Spleen (tissue), 11 donors: ENCODE data around the gene LRRC75A. TPM values are rescaled to one million over a fixed set of nuclear protein-coding genes. Genes with fewer than 3 reads are reported as not detected.

Source experiments
- DNase-seq: peaks from one replicate; pipeline ENCODE4 v3.0.0-alpha.2; 2020
- H3K27ac ChIP-seq, 8 donors: fragments of 200-600 bp; sonication (generic) in 7 of 8; 1 replicate in 4 of 8; 2 replicates in 4 of 8; pipeline versions ENCODE4 v1.5.0 to v1.8.0; 2016 to 2021; ENCODE audit warnings: inconsistent platforms in 4 of 8, mild to moderate bottlenecking in 4 of 8, moderate library complexity in 1 of 8
- H3K27me3 ChIP-seq, 7 donors: fragments of 200-600 bp; sonication (generic) in 6 of 7; replicated peaks in 1 of 7; 1 replicate in 4 of 7; 2 replicates in 3 of 7; pipeline versions ENCODE4 v1.5.0 to v1.8.0; 2016 to 2021; ENCODE audit warnings: inconsistent platforms in 3 of 7, mild to moderate bottlenecking in 1 of 7
- H3K36me3 ChIP-seq, 6 donors: fragments of 200-600 bp; sonication (generic) in 5 of 6; 1 replicate in 4 of 6; 2 replicates in 2 of 6; pipeline versions ENCODE4 v1.5.0 to v1.8.0; 2016 to 2021; ENCODE audit warnings: inconsistent platforms in 2 of 6
- H3K4me1 ChIP-seq, 6 donors: fragments of 200-600 bp; sonication (generic) in 5 of 6; 1 replicate in 3 of 6; 2 replicates in 3 of 6; pipeline versions ENCODE4 v1.5.0 to v1.8.0; 2016 to 2021; ENCODE audit warnings: inconsistent platforms in 3 of 6
- H3K4me3 ChIP-seq, 8 donors: fragments of 200-600 bp; sonication (generic) in 7 of 8; 1 replicate in 4 of 8; 2 replicates in 4 of 8; pipeline versions ENCODE4 v1.5.0 to v1.8.0; 2016 to 2021; ENCODE audit warnings: inconsistent platforms in 4 of 8, mild to moderate bottlenecking in 4 of 8, moderate library complexity in 2 of 8
- H3K9me3 ChIP-seq, 8 donors: fragments of 200-600 bp; sonication (generic) in 7 of 8; 1 replicate in 4 of 8; 2 replicates in 4 of 8; pipeline versions ENCODE4 v1.5.0 to v1.8.0; 2016 to 2021; ENCODE audit warnings: inconsistent platforms in 4 of 8
- POLR2A ChIP-seq, 3 donors: fragments of 450-650 bp; IDR thresholded peaks; one replicate each; pipeline ENCODE4 v1.5.1; 2017; ENCODE audit warnings: antibody characterized with exemption in 3 of 3, mild to moderate bottlenecking in 1 of 3
- POLR2AphosphoS5 ChIP-seq, 3 donors: sonication (generic); formaldehyde crosslinking; IDR thresholded peaks; one replicate each; pipeline ENCODE4 v1.5.1; 2017; ENCODE audit warnings: antibody characterized with exemption in 3 of 3
- WGBS, 5 donors: extraction: QIAGEN DNeasy Blood & Tissue Kit in 3 of 5; methylation state at CpG; one replicate each; pipeline versions ENCODE4 v1.1.5 to v1.1.7; 2013 to 2018; 5-methylcytosine and 5-hydroxymethylcytosine counted together
- intact Hi-C: fragments of 100-400 bp; cut with DNase I; formaldehyde crosslinking; loops from one replicate; pipeline ENCODE4 v1.15.0; 2023; ENCODE audit warnings: low total_unique reads
- polyA plus RNA-seq, 3 donors: library from polyadenylated mRNA; stranded (reverse); fragments of 200-250 nt; gene quantifications; one replicate each; pipeline ENCODE4 v1.2.1, GENCODE V29; 2013
- total RNA-seq, 7 donors: library from RNA; depleted of rRNA in 3 of 7; stranded (reverse); fragments of >200 nt in 3 of 7; fragmentation: NEBNext Ultra II Directional in 4 of 7; extraction: Animal tissue kit (Norgen Biotek cat#: 25700) in 4 of 7; gene quantifications; one replicate each; pipeline versions ENCODE4 v1.1.0 to v1.2.1, GENCODE V29; 2016 to 2021
- TF ChIP-seq, protein P1 (sequence below), 11 experiments: fragments of 200-600 bp in 7 of 11; fragments of 450-650 bp in 4 of 11; sonication (generic) in 4 of 11; IDR thresholded peaks in 8 of 11; conservative IDR thresholded peaks in 3 of 11; 1 replicate in 7 of 11; 2 replicates in 4 of 11; pipeline versions ENCODE4 v1.4.0 to v1.8.0; 2016 to 2021; ENCODE audit warnings: antibody characterized with exemption in 11 of 11, inconsistent platforms in 4 of 11, mild to moderate bottlenecking in 1 of 11
- donor health status: healthy with polysubstance abuse.
- donor health status: DM: no; HTN: no; CAD: no; lungs with moderate emphysema.
- donor health status: DM: no; HTN: no; CAD: no.
- donor health status: Bipolar disorder and iron deficiency.
- donor health status: healthy.
- donor health status: DM: no; HTN: no; CAD: no.
- donor health status: DM: yes; HTN: yes; CAD: no.

LRRC75A gene
- total and polyA plus RNA-seq, 10 donors = 4.2 to 26.4 (median 19.3) TPM

DNA sequence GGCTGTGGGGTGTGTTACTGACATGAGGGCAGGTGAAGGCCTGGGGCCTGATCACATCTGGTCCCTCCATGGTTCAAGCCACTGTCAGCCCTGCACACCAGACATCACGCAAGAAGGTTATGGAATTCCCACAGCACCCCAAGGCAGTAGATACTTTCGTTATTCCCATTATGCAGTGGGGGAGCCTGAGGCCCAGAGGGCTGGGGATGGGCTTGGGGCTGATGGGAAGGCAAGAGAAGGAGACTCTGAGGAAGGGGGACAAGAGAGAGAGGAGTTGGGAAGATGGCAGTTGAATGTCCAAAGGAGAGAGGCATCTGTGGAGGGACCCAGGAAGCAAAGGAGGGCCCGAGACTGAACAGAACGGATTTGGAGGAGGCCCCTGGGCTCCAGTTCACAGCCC lies 42.0 kb downstream of the LRRC75A start:
- H3K4me1 ChIP-seq = peaks cover 0 to 49% (median 22%) of the 10 kb centered on the region in 6 donors
- H3K27ac ChIP-seq = no peak overlapping the region
- TF ChIP-seq POLR2AphosphoS5 (IDR thresholded peaks at IDR 0.05) (no peak), POLR2A (IDR thresholded peaks at IDR 0.05) (no peak)
- TF ChIP-seq, protein P1, sequence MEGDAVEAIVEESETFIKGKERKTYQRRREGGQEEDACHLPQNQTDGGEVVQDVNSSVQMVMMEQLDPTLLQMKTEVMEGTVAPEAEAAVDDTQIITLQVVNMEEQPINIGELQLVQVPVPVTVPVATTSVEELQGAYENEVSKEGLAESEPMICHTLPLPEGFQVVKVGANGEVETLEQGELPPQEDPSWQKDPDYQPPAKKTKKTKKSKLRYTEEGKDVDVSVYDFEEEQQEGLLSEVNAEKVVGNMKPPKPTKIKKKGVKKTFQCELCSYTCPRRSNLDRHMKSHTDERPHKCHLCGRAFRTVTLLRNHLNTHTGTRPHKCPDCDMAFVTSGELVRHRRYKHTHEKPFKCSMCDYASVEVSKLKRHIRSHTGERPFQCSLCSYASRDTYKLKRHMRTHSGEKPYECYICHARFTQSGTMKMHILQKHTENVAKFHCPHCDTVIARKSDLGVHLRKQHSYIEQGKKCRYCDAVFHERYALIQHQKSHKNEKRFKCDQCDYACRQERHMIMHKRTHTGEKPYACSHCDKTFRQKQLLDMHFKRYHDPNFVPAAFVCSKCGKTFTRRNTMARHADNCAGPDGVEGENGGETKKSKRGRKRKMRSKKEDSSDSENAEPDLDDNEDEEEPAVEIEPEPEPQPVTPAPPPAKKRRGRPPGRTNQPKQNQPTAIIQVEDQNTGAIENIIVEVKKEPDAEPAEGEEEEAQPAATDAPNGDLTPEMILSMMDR (IDR thresholded peaks at IDR 0.05 in 8 of 11, conservative IDR thresholded peaks at IDR 0.05 in 3 of 11) = no peak
- intact Hi-C loops = loop anchor here (5.0 kb wide), 1 partner anchor 72 kb away; no protein-coding TSS in a partner anchor
- H3K4me3 ChIP-seq = no peak overlapping the region
- DNase-seq = no peak
- 83 to 95% (median 89%) methylated on average over 4 of the region's 4 CpGs for WGBS, 5 donors
- H3K9me3 ChIP-seq = no peaks in the 10 kb centered on the region
- peaks cover 0 to 64% (median 17%) of the 10 kb centered on the region in 6 donors for H3K36me3 ChIP-seq
- H3K27me3 ChIP-seq = no peaks in the 10 kb centered on the region

DNA sequence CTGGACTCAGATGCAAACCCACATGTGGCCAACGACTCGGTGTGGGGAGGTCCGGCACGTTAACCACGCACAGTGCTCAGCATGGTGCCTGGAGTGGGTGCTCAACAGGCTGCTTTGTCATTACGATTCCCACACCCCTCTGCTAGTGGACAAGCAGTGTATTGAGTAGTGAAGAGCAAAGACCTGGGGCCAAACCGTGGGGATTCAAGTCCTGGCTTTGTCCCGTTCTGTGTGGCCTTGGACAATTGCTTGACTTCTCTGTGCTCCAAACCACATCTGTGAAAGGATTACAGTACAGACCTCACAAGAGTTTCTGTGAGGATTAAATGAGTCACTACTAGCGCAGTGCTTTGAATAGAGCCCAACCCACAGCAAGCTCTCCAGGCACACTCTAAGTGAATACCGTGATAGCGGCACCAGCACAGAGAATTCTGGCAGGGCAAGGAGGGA lies 42.8 kb downstream of the LRRC75A start:
- no peak for TF ChIP-seq POLR2A (IDR thresholded peaks at IDR 0.05)
- peak in 1 of 3 donors; percentile 36 for TF ChIP-seq POLR2AphosphoS5 (IDR thresholded peaks at IDR 0.05)
- no peak overlapping the region for H3K4me3 ChIP-seq
- peak overlapping the region in 2 of 8 donors; percentile 22 to 42 for H3K27ac ChIP-seq
- DNase-seq = no peak
- WGBS, 5 donors = 82 to 89% (median 83%) methylated on average over 9 to 11 of the region's 11 CpGs
- no peaks in the 10 kb centered on the region for H3K9me3 ChIP-seq
- no peaks in the 10 kb centered on the region for H3K27me3 ChIP-seq
- H3K4me1 ChIP-seq = peaks cover 4 to 57% (median 30%) of the 10 kb centered on the region in 6 donors
- intact Hi-C loops = no loop called here
- H3K36me3 ChIP-seq = peaks cover 0 to 73% (median 24%) of the 10 kb centered on the region in 6 donors

DNA sequence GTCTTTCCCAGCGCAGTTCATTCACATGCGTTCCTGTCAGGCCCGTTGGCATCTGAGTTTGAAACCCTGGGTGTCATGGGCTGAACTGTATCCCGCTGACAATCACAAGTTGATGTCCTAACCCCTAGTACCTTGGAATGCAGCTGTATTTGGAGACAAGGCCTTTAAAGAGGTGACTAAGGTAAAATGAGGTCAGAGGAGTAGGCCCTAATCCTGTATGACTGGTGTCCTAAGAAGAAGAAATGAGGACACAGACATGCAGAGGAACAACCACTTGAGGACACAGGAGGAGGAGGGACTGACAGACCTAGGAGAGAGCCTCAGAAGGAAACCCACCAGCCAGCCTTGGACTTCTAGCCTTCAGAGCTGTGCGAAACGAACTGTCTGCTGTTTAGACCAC lies 43.5 kb downstream of the LRRC75A start:
- intact Hi-C loops = no loop called here
- H3K9me3 ChIP-seq = no peaks in the 10 kb centered on the region
- 76 to 84% (median 83%) methylated on average over 6 of the region's 6 CpGs for WGBS, 5 donors
- peak overlapping the region in 5 of 8 donors; percentile 10 to 44 (median 32) for H3K27ac ChIP-seq
- H3K4me3 ChIP-seq = no peak overlapping the region
- TF ChIP-seq, protein P1 (IDR thresholded peaks at IDR 0.05 in 8 of 11, conservative IDR thresholded peaks at IDR 0.05 in 3 of 11) = no peak
- TF ChIP-seq POLR2A (IDR thresholded peaks at IDR 0.05) (no peak), POLR2AphosphoS5 (IDR thresholded peaks at IDR 0.05) (no peak)
- peaks cover 0 to 80% (median 30%) of the 10 kb centered on the region in 6 donors for H3K36me3 ChIP-seq
- peaks cover 5 to 59% (median 35%) of the 10 kb centered on the region in 6 donors for H3K4me1 ChIP-seq
- DNase-seq = no peak
- no peaks in the 10 kb centered on the region for H3K27me3 ChIP-seq

DNA sequence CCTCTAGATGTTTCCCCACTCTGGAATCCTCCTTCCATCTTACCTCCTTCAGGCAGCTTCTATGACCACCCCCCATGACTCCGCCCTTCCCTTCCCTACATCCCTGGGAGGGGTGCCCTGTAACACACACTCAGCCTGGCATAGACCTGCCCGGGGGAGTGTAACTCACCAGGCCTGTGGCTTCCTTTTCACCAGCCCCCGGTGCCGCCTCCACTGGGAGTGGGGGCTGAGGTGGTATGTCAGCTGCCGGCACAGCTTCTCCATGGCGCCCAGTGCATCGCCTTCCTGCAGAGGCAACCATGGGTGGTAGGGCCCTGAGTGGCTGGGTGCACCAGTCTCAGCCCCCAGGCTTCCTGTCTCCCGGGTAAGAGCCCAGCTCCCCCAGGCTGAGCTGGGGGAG lies 44.3 kb downstream of the LRRC75A start:
- peaks cover 0 to 88% (median 39%) of the 10 kb centered on the region in 6 donors for H3K36me3 ChIP-seq
- no peak for DNase-seq
- no peak overlapping the region for H3K4me3 ChIP-seq
- intact Hi-C loops = no loop called here
- peak overlapping the region in 4 of 8 donors; percentile 42 to 68 (median 45) for H3K27ac ChIP-seq
- H3K27me3 ChIP-seq = no peaks in the 10 kb centered on the region
- 52 to 77% (median 68%) methylated on average over 6 to 8 of the region's 8 CpGs for WGBS, 5 donors
- TF ChIP-seq, protein P1 (IDR thresholded peaks at IDR 0.05 in 8 of 11, conservative IDR thresholded peaks at IDR 0.05 in 3 of 11) = no peak
- no peak for TF ChIP-seq POLR2A (IDR thresholded peaks at IDR 0.05)
- TF ChIP-seq POLR2AphosphoS5 (IDR thresholded peaks at IDR 0.05) = peak in 1 of 3 donors; percentile 53
- H3K9me3 ChIP-seq = no peaks in the 10 kb centered on the region
- peaks cover 5 to 59% (median 38%) of the 10 kb centered on the region in 6 donors for H3K4me1 ChIP-seq
